CD14-positive monocyte (primary cell): ENCODE measurements around the gene CA5A. TPM values are rescaled to one million over a fixed set of nuclear protein-coding genes. Genes with fewer than 3 reads are reported as not detected.

Source experiments
- DNase-seq, 3 donors: peaks; one replicate each; pipeline ENCODE4 v3.0.0-alpha.2; 2011 to 2022
- H2AFZ ChIP-seq: 2 replicates; pipeline ENCODE4 v1.6.0; 2012; ENCODE audit warnings: mild to moderate bottlenecking, low read depth, low read length, inconsistent platforms; ENCODE audit not compliant: insufficient read depth, poor library complexity, severe bottlenecking
- H3K27ac ChIP-seq, 2 donors: 1 replicate in 1 of 2; 2 replicates in 1 of 2; pipeline ENCODE4 v1.5.1; 2012 to 2013; ENCODE audit warnings: low read length in 2 of 2, control low read depth in 1 of 2, inconsistent platforms in 1 of 2, low read depth in 1 of 2, mild to moderate bottlenecking in 1 of 2
- H3K27me3 ChIP-seq, 2 donors: one replicate each; pipeline versions ENCODE4 v1.6.0 to v1.6.1; 2011 to 2013; ENCODE audit warnings: low read length in 2 of 2; ENCODE audit not compliant: control insufficient read depth in 2 of 2, insufficient read depth in 2 of 2
- H3K36me3 ChIP-seq, 2 donors: replicated peaks in 1 of 2; 1 replicate in 1 of 2; 2 replicates in 1 of 2; pipeline versions ENCODE4 v1.5.1 to v1.6.1; 2012 to 2013; ENCODE audit warnings: low read length in 2 of 2, control low read depth in 1 of 2, inconsistent platforms in 1 of 2, mild to moderate bottlenecking in 1 of 2; ENCODE audit not compliant: insufficient read depth in 2 of 2, control insufficient read depth in 1 of 2
- H3K4me1 ChIP-seq, 2 donors: 1 replicate in 1 of 2; 2 replicates in 1 of 2; pipeline versions ENCODE4 v1.5.1 to v1.6.1; 2012 to 2013; ENCODE audit warnings: low read length in 2 of 2, control low read depth in 1 of 2, inconsistent platforms in 1 of 2, mild to moderate bottlenecking in 1 of 2, moderate library complexity in 1 of 2; ENCODE audit not compliant: insufficient read depth in 2 of 2, control insufficient read depth in 1 of 2
- H3K4me2 ChIP-seq: replicated peaks from 2 replicates; pipeline ENCODE3; 2012; ENCODE audit warnings: low read length, moderate library complexity, mild to moderate bottlenecking; ENCODE audit not compliant: poor library complexity, severe bottlenecking; ENCODE audit errors: extremely low read depth
- H3K4me3 ChIP-seq, 3 experiments: fragments of 200-600 bp in 1 of 3; sonication (generic) in 1 of 3; replicated peaks in 1 of 3; 1 replicate in 2 of 3; 2 replicates in 1 of 3; pipeline ENCODE4 v1.5.1; 2011 to 2013; ENCODE audit warnings: low read length in 3 of 3, mild to moderate bottlenecking in 3 of 3, control low read depth in 2 of 3, low read depth in 2 of 3, inconsistent platforms in 1 of 3, moderate library complexity in 1 of 3
- H3K79me2 ChIP-seq: 2 replicates; pipeline ENCODE4 v1.6.0; 2012; ENCODE audit warnings: mild to moderate bottlenecking, control low read depth, inconsistent platforms, low read length, moderate library complexity; ENCODE audit not compliant: insufficient read depth
- H3K9ac ChIP-seq: 2 replicates; pipeline ENCODE4 v1.6.0; 2017; ENCODE audit warnings: low read length, mild to moderate bottlenecking; ENCODE audit not compliant: insufficient read depth, poor library complexity, severe bottlenecking
- H3K9me3 ChIP-seq, 2 donors: replicated peaks in 1 of 2; 1 replicate in 1 of 2; 2 replicates in 1 of 2; pipeline versions ENCODE4 v1.5.1 to v1.6.1; 2012 to 2013; ENCODE audit warnings: low read length in 2 of 2, control low read depth in 1 of 2; ENCODE audit not compliant: control insufficient read depth in 1 of 2, insufficient read depth in 1 of 2
- H4K20me1 ChIP-seq: 2 replicates; pipeline ENCODE4 v1.6.0; 2012; ENCODE audit warnings: mild to moderate bottlenecking, low read length, control low read depth, moderate library complexity; ENCODE audit not compliant: insufficient read depth
- H3K27ac Mint-ChIP-seq, 7 donors: one replicate each; pipeline ENCODE4 v1.8.0; 2020; ENCODE audit warnings: mild to moderate bottlenecking in 7 of 7, mixed read lengths in 7 of 7, moderate library complexity in 6 of 7, inconsistent platforms in 2 of 7
- H3K27me3 Mint-ChIP-seq, 3 donors: one replicate each; pipeline ENCODE4 v1.8.0; 2021 to 2022; ENCODE audit warnings: low read depth in 3 of 3, mild to moderate bottlenecking in 3 of 3, mixed read lengths in 3 of 3, moderate library complexity in 3 of 3, inconsistent platforms in 1 of 3
- H3K36me3 Mint-ChIP-seq, 2 donors: one replicate each; pipeline ENCODE4 v1.8.0; 2020; ENCODE audit warnings: mixed read lengths in 2 of 2, inconsistent platforms in 1 of 2, mild to moderate bottlenecking in 1 of 2
- H3K4me1 Mint-ChIP-seq: one replicate; pipeline ENCODE4 v1.8.0; 2020; ENCODE audit warnings: mild to moderate bottlenecking, mixed read lengths
- H3K4me3 Mint-ChIP-seq, 2 donors: one replicate each; pipeline ENCODE4 v1.8.0; 2020; ENCODE audit warnings: mild to moderate bottlenecking in 2 of 2, mixed read lengths in 2 of 2, moderate library complexity in 1 of 2
- H3K9me3 Mint-ChIP-seq, 7 donors: one replicate each; pipeline ENCODE4 v1.8.0; 2020 to 2022; ENCODE audit warnings: mixed read lengths in 7 of 7, mild to moderate bottlenecking in 6 of 7, moderate library complexity in 6 of 7, inconsistent platforms in 2 of 7
- WGBS: methylation state at CpG from one replicate; pipeline ENCODE4 v1.1.5; 2013; ENCODE audit warnings: missing lambda C conversion rate; ENCODE audit not compliant: insufficient coverage; 5-methylcytosine and 5-hydroxymethylcytosine counted together
- intact Hi-C, 2 donors: fragments of 100-400 bp; cut with micrococcal nuclease; formaldehyde crosslinking; loops; one replicate each; pipeline versions ENCODE4 v1.15.0 to v1.15.1; 2023
- polyA plus RNA-seq, 3 donors: library from polyadenylated mRNA; depleted of rRNA in 1 of 3; unstranded in 2 of 3; stranded (reverse) in 1 of 3; fragments of 300-500 nt in 2 of 3; fragments of >200 nt in 1 of 3; fragmentation: Illumina TruSeq in 2 of 3; gene quantifications; 1 replicate in 2 of 3; 2 replicates in 1 of 3; pipeline ENCODE4 v1.2.3, GENCODE V29; 2012 to 2021
- TF ChIP-seq, protein P1 (sequence below): fragments of 200-600 bp; IDR thresholded peaks from one replicate; pipeline ENCODE4 v1.8.0; 2022; ENCODE audit warnings: antibody characterized with exemption, mild to moderate bottlenecking

CA5A gene
- polyA plus RNA-seq, 3 donors = not detected

DNA sequence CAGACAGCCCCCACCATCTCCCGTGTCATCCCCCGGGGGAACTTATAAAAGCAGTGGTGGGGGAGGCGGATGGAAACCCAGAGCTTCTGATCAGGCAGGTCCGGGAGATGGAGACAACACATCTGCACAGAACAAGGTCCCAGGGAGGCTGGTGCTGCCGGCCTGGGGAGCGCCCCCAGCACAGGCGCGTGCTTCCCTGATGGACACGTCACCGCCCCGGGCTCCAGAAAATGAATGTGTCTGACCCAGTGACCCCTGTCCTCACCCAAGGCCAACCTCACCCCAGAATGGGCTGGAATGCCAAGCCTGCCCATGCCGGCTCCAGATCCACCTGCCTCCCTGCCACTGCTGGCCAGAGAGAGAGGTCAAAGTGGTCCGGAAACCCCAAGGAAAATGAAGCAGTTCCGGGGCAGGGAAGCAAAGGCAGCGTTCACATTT, 79.5 kb downstream of the CA5A start:
- TF ChIP-seq, protein P1, sequence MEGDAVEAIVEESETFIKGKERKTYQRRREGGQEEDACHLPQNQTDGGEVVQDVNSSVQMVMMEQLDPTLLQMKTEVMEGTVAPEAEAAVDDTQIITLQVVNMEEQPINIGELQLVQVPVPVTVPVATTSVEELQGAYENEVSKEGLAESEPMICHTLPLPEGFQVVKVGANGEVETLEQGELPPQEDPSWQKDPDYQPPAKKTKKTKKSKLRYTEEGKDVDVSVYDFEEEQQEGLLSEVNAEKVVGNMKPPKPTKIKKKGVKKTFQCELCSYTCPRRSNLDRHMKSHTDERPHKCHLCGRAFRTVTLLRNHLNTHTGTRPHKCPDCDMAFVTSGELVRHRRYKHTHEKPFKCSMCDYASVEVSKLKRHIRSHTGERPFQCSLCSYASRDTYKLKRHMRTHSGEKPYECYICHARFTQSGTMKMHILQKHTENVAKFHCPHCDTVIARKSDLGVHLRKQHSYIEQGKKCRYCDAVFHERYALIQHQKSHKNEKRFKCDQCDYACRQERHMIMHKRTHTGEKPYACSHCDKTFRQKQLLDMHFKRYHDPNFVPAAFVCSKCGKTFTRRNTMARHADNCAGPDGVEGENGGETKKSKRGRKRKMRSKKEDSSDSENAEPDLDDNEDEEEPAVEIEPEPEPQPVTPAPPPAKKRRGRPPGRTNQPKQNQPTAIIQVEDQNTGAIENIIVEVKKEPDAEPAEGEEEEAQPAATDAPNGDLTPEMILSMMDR = no peak
- intact Hi-C loops = loop anchor here in 1 of 2 donors (10.0 kb wide), 1 partner anchor 148 kb away; no protein-coding TSS in a partner anchor
- Mint-ChIP-seq H3K4me1 (peaks cover 44% of the 10 kb centered on the region), H3K36me3 (peaks cover 6% of the 10 kb centered on the region in 2 donors), H3K27me3 (peaks cover 1 to 6% (median 4%) of the 10 kb centered on the region in 3 donors), H3K27ac (peak overlapping the region in 4 of 7 donors; percentile 7 to 72 (median 50)), H3K9me3 (peaks cover 0 to 2% (median 0%) of the 10 kb centered on the region in 7 donors), H3K4me3 (peak overlapping the region; percentile 63 to 82)
- no peak for DNase-seq
- Histone ChIP-seq H2AFZ (peak overlapping the region; percentile 2), H3K4me1 (peaks cover 36 to 40% of the 10 kb centered on the region in 2 donors), H3K27ac (peak overlapping the region in 1 of 2 donors; percentile 62), H3K9me3 (no peaks in the 10 kb centered on the region), H4K20me1 (peaks cover 14% of the 10 kb centered on the region), H3K4me2 (peak overlapping the region; percentile 49), H3K36me3 (no peaks in the 10 kb centered on the region), H3K27me3 (no peaks in the 10 kb centered on the region), H3K9ac (no peak overlapping the region), H3K79me2 (peaks cover 13% of the 10 kb centered on the region), H3K4me3 (peak overlapping the region in 1 of 3 experiments; percentile 28)
- WGBS = 90% methylated on average over 12 of the region's 15 CpGs

DNA sequence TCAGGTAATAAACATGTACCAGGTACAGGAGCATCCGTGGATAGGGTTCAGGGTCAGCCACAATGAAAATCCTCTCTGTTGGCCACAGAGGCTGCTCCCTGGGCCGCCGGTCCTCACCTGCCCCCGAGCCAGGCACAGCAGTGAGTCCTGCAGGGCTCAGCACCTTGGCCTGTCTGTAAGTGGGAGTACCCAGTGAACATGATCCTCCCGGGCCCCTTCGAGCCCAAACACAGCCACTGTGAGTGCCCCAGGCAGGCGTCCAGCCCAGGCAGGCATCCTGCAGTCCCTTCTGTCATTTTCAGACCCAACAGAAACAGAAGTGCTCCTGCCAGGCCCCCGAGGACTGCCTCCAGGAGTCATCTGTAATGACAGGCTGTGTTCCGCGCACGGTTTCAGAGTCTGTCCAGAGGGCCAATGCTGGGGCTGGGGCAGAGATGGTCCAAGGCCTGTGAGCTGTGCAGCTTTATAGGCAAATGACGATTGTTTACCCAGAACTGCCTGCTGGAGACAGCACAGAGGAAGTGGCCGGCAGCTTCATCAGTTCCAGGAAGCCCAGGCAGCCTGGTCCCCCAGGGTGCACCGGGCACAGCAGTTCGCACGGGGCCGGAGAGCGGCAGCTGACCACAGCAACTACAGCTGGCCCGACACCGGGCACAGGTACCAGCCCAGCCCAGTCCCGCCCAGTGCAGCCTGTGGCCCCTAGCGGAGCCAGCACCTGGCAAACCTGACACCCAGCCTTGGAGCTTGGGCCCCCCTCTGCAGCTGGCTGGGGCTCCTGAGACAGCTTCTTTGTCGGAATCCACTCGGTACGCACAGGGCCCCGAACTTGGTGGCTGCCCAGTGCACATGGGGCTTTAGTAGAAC, 80.2 kb downstream of the CA5A start:
- DNase-seq = peak; percentile 60 to 66 (median 60)
- peaks cover 11% of the 10 kb centered on the region for H3K79me2 ChIP-seq
- Mint-ChIP-seq H3K36me3 (peaks cover 8 to 10% of the 10 kb centered on the region in 2 donors), H3K27me3 (peaks cover 1 to 6% (median 4%) of the 10 kb centered on the region in 3 donors), H3K27ac (peak overlapping the region; percentile 18 to 73 (median 65)), H3K9me3 (peaks cover 0 to 2% (median 0%) of the 10 kb centered on the region in 7 donors), H3K4me1 (peaks cover 44% of the 10 kb centered on the region), H3K4me3 (peak overlapping the region; percentile 63 to 82)
- peaks cover 14% of the 10 kb centered on the region for H4K20me1 ChIP-seq
- H3K4me3 ChIP-seq = peak overlapping the region in 1 of 3 experiments; percentile 28
- peaks cover 0 to 2% of the 10 kb centered on the region in 2 donors for H3K36me3 ChIP-seq
- peak overlapping the region; percentile 49 for H3K4me2 ChIP-seq
- no peaks in the 10 kb centered on the region for H3K27me3 ChIP-seq
- H3K4me1 ChIP-seq = peaks cover 36 to 40% of the 10 kb centered on the region in 2 donors
- intact Hi-C loops = loop anchor here in 1 of 2 donors (10.0 kb wide), 1 partner anchor 149 kb away; no protein-coding TSS in a partner anchor
- H2AFZ ChIP-seq = peak overlapping the region; percentile 2
- TF ChIP-seq, protein P1 = no peak
- WGBS = 38% methylated on average over 19 of the region's 26 CpGs
- H3K9ac ChIP-seq = no peak overlapping the region
- no peaks in the 10 kb centered on the region for H3K9me3 ChIP-seq
- H3K27ac ChIP-seq = peak overlapping the region; percentile 54 to 62
